Osteoblast (primary cell): ENCODE data around the gene TCEA3. TPM values are rescaled to one million over a fixed set of nuclear protein-coding genes. Genes with fewer than 3 reads are reported as not detected.
A peak's percentile ranks its signal among the peaks of the same experiment; 100 is the strongest.

Experiments
- DNase-seq: peaks from one replicate; pipeline ENCODE4 v3.0.0; 2011; ENCODE audit warnings: low spot score, mixed read lengths; ENCODE audit not compliant: insufficient read length; ENCODE audit errors: missing footprints
- H2AFZ ChIP-seq: 2 replicates; pipeline ENCODE4 v1.6.0; 2011; ENCODE audit warnings: mild to moderate bottlenecking, low read length
- H3K27ac ChIP-seq: 2 replicates; pipeline ENCODE4 v1.5.1; 2011; ENCODE audit warnings: mild to moderate bottlenecking, low read depth, low read length, moderate library complexity
- H3K27me3 ChIP-seq: 2 replicates; pipeline ENCODE4 v1.6.0; 2012; ENCODE audit warnings: mild to moderate bottlenecking, control low read depth, inconsistent platforms, low read length, moderate library complexity; ENCODE audit not compliant: insufficient read depth
- H3K36me3 ChIP-seq: 2 replicates; pipeline ENCODE4 v1.5.1; 2011; ENCODE audit warnings: mild to moderate bottlenecking, low read length, control low read depth, moderate library complexity; ENCODE audit not compliant: insufficient read depth
- H3K4me1 ChIP-seq: 2 replicates; pipeline ENCODE4 v1.5.1; 2011; ENCODE audit warnings: mild to moderate bottlenecking, low read length, control low read depth, moderate library complexity; ENCODE audit not compliant: insufficient read depth
- H3K4me2 ChIP-seq: 2 replicates; pipeline ENCODE4 v1.6.0; 2011; ENCODE audit warnings: mild to moderate bottlenecking, low read length; ENCODE audit not compliant: insufficient read depth
- H3K4me3 ChIP-seq: fragments of 200-600 bp; sonication (generic); 3 replicates; pipeline ENCODE4 v1.5.1; 2012; ENCODE audit warnings: mild to moderate bottlenecking, low read length, inconsistent platforms; ENCODE audit not compliant: insufficient read depth
- H3K79me2 ChIP-seq: 2 replicates; pipeline ENCODE4 v1.6.0; 2012; ENCODE audit warnings: mild to moderate bottlenecking, low read length, control low read depth, inconsistent platforms; ENCODE audit not compliant: insufficient read depth
- H3K9me3 ChIP-seq: 2 replicates; pipeline ENCODE4 v1.5.1; 2011; ENCODE audit warnings: low read depth, low read length, control low read depth
- H4K20me1 ChIP-seq: 2 replicates; pipeline ENCODE4 v1.6.0; 2012; ENCODE audit warnings: mild to moderate bottlenecking, low read length, control low read depth; ENCODE audit not compliant: insufficient read depth
- CTCF ChIP-seq: IDR thresholded peaks from 2 replicates; pipeline ENCODE4 v1.5.1; 2011; ENCODE audit warnings: mild to moderate bottlenecking, low read depth, low read length, moderate library complexity; ENCODE audit errors: extremely low read depth
- total RNA-seq: library from RNA; depleted of rRNA; stranded (reverse); fragments of >200 nt; gene quantifications from 2 replicates; pipeline ENCODE4 v1.2.3, GENCODE V29; 2012

The TCEA3 gene
- total RNA-seq, 1 donor: 31.5 TPM

- Histone ChIP-seq H2AFZ (peak overlapping the region; percentile 25), H3K27ac (peak overlapping the region; percentile 97), H3K79me2 (peaks cover 42% of the 10 kb centered on the region), H3K36me3 (peaks cover 15% of the 10 kb centered on the region), H3K9me3 (no peaks in the 10 kb centered on the region), H3K4me2 (peak overlapping the region; percentile 100), H3K4me3 (peak overlapping the region; percentile 98), H3K27me3 (no peaks in the 10 kb centered on the region), H4K20me1 (no peaks in the 10 kb centered on the region), H3K4me1 (peaks cover 31% of the 10 kb centered on the region)
- TF ChIP-seq CTCF: no peak
- peak; percentile 57 for DNase-seq
These were observed 53.6 kb downstream of the TCEA3 start for GRCh38 chr1:23370709-23371584.

GRCh38 chr1:23370330-23370708, 54.2 kb downstream of the TCEA3 start:
- Histone ChIP-seq H3K36me3 (peaks cover 18% of the 10 kb centered on the region), H3K9me3 (no peaks in the 10 kb centered on the region), H4K20me1 (no peaks in the 10 kb centered on the region), H2AFZ (peak overlapping the region; percentile 25), H3K79me2 (peaks cover 43% of the 10 kb centered on the region), H3K27me3 (no peaks in the 10 kb centered on the region), H3K27ac (peak overlapping the region; percentile 97), H3K4me1 (peaks cover 31% of the 10 kb centered on the region), H3K4me2 (peak overlapping the region; percentile 100), H3K4me3 (peak overlapping the region; percentile 98)
- TF ChIP-seq CTCF: no peak
- no peak for DNase-seq

- Histone ChIP-seq H3K9me3 (no peaks in the 10 kb centered on the region), H3K4me1 (peaks cover 31% of the 10 kb centered on the region), H2AFZ (peak within 1 kb of the TSS; percentile 99), H3K4me2 (peak within 1 kb of the TSS; percentile 100), H3K4me3 (peak within 1 kb of the TSS; percentile 98), H3K79me2 (peaks cover 47% of the 10 kb centered on the region), H3K27me3 (no peaks in the 10 kb centered on the region), H3K36me3 (peaks cover 23% of the 10 kb centered on the region), H4K20me1 (no peaks in the 10 kb centered on the region), H3K27ac (peak within 1 kb of the TSS; percentile 97)
- DNase-seq: peak; percentile 81
- TF ChIP-seq CTCF: no peak
These were observed 55.1 kb downstream of the TCEA3 start, which contains the start of gene ZNF436 for GRCh38 chr1:23369335-23370013. Gene ZNF436 (minus strand): TSS chr1:23369836. CDS start chr1:23368005, 1,831 bp downstream.
